Upper lobe of right lung (tissue), 1 donor: ENCODE measurements around the gene OGFR. TPM values are rescaled to one million over a fixed set of nuclear protein-coding genes. Genes with fewer than 3 reads are reported as not detected.
"Not testable (repeated sequence)": the region's sequence is repeated elsewhere in the genome, so short reads cannot be mapped to it uniquely, and the experiment has no call there.

Source experiments
- ATAC-seq: fragments of 200-7000 bp; cut with Tn5 transposase; one replicate; pipeline ENCODE4 v1.9.1; 2020; ENCODE audit warnings: mild to moderate bottlenecking, moderate library complexity
- DNase-seq: peaks from one replicate; pipeline ENCODE4 v3.0.0-alpha.2; 2020
- H3K27ac ChIP-seq: fragments of 200-600 bp; one replicate; pipeline ENCODE4 v1.8.0; 2022
- H3K27me3 ChIP-seq: fragments of 200-600 bp; one replicate; pipeline ENCODE4 v1.8.0; 2022; ENCODE audit warnings: mild to moderate bottlenecking
- H3K36me3 ChIP-seq: fragments of 200-600 bp; one replicate; pipeline ENCODE4 v1.8.0; 2022
- H3K4me1 ChIP-seq: fragments of 200-600 bp; one replicate; pipeline ENCODE4 v1.8.0; 2022
- H3K4me3 ChIP-seq: fragments of 200-600 bp; one replicate; pipeline ENCODE4 v1.8.0; 2022; ENCODE audit warnings: mild to moderate bottlenecking
- H3K9me3 ChIP-seq: fragments of 200-600 bp; one replicate; pipeline ENCODE4 v1.8.0; 2022
- CTCF ChIP-seq: fragments of 200-600 bp; IDR thresholded peaks from one replicate; pipeline ENCODE4 v1.8.0; 2022; ENCODE audit warnings: antibody characterized with exemption
- intact Hi-C: fragments of 100-400 bp; cut with DNase I; formaldehyde crosslinking; loops from one replicate; pipeline ENCODE4 v1.11.0; 2022
- total RNA-seq: library from RNA; stranded (reverse); fragmentation: NEBNext Ultra II Directional; extraction: Animal tissue kit (Norgen Biotek cat#: 25700); gene quantifications from one replicate; pipeline ENCODE4 v1.2.1, GENCODE V29; 2021
- donor health status: DM: no; HTN: yes; CAD: no; lungs with severe emphysema.

OGFR gene
- total RNA-seq, 1 donor from 2014 or later, result 58.2 TPM

- peaks cover 21% of the 10 kb centered on the region for H3K36me3 ChIP-seq
- no peak overlapping the region for H3K27ac ChIP-seq
- ATAC-seq, result no peak
- H3K27me3 ChIP-seq, result no peaks in the 10 kb centered on the region
- DNase-seq, result no peak
- no peak overlapping the region for H3K4me3 ChIP-seq
- no peaks in the 10 kb centered on the region for H3K4me1 ChIP-seq
- TF ChIP-seq CTCF, result no peak
- H3K9me3 ChIP-seq, result no peaks in the 10 kb centered on the region
- intact Hi-C loops, result no loop called here
Observed at GRCh38 chr20:62852196-62852595, 47.6 kb downstream of the OGFR start.

- H3K36me3 ChIP-seq, result peaks cover 23% of the 10 kb centered on the region
- TF ChIP-seq CTCF, result no peak
- no peak overlapping the region for H3K27ac ChIP-seq
- intact Hi-C loops, result no loop called here
- no peak for DNase-seq
- no peaks in the 10 kb centered on the region for H3K27me3 ChIP-seq
- ATAC-seq, result no peak
- H3K4me1 ChIP-seq, result no peaks in the 10 kb centered on the region
- H3K4me3 ChIP-seq, result no peak overlapping the region
- H3K9me3 ChIP-seq, result no peaks in the 10 kb centered on the region
Observed at GRCh38 chr20:62852841-62853240, 48.2 kb downstream of the OGFR start.

GRCh38 chr20:62853304-62853703 lies 48.7 kb downstream of the OGFR start:
- DNase-seq, H3K4me3 ChIP-seq, H3K9me3 ChIP-seq, H3K27me3 ChIP-seq, intact Hi-C loops, H3K4me1 ChIP-seq, H3K27ac ChIP-seq, ATAC-seq: not testable (repeated sequence)
- peaks cover 23% of the 10 kb centered on the region for H3K36me3 ChIP-seq

- no peaks in the 10 kb centered on the region for H3K4me1 ChIP-seq
- H3K27me3 ChIP-seq, result no peaks in the 10 kb centered on the region
- peaks cover 23% of the 10 kb centered on the region for H3K36me3 ChIP-seq
- no peaks in the 10 kb centered on the region for H3K9me3 ChIP-seq
- no peak for DNase-seq
- no peak overlapping the region for H3K4me3 ChIP-seq
- intact Hi-C loops, result no loop called here
- no peak for ATAC-seq
- no peak overlapping the region for H3K27ac ChIP-seq
- TF ChIP-seq CTCF, result no peak
Observed at GRCh38 chr20:62854121-62854520, 49.5 kb downstream of the OGFR start.

GRCh38 chr20:62855120-62855519 lies 50.5 kb downstream of the OGFR start:
- Histone ChIP-seq H3K27me3 (no peaks in the 10 kb centered on the region), H3K9me3 (no peaks in the 10 kb centered on the region), H3K36me3 (peaks cover 23% of the 10 kb centered on the region), H3K4me3 (no peak overlapping the region), H3K27ac (no peak overlapping the region), H3K4me1 (peaks cover 4% of the 10 kb centered on the region)
- no peak for TF ChIP-seq CTCF
- intact Hi-C loops, result no loop called here
- DNase-seq (no peak), ATAC-seq (no peak)

- DNase-seq (no peak), ATAC-seq (no peak)
- Histone ChIP-seq H3K27ac (no peak overlapping the region), H3K27me3 (no peaks in the 10 kb centered on the region), H3K9me3 (no peaks in the 10 kb centered on the region), H3K36me3 (peaks cover 23% of the 10 kb centered on the region), H3K4me3 (no peak overlapping the region), H3K4me1 (peaks cover 10% of the 10 kb centered on the region)
- intact Hi-C loops, result no loop called here
- TF ChIP-seq CTCF, result no peak
Observed at GRCh38 chr20:62856931-62857619, 52.4 kb downstream of the OGFR start.
